GM19043 (cell line): ENCODE measurements around the gene IGF1R.

Source experiments
- ATAC-seq: cut with Tn5 transposase; IDR thresholded peaks from one replicate; pipeline ENCODE4 v1.9.1; 2021; ENCODE audit warnings: low read depth; ENCODE audit not compliant: unreplicated experiment

Gene IGF1R

DNA sequence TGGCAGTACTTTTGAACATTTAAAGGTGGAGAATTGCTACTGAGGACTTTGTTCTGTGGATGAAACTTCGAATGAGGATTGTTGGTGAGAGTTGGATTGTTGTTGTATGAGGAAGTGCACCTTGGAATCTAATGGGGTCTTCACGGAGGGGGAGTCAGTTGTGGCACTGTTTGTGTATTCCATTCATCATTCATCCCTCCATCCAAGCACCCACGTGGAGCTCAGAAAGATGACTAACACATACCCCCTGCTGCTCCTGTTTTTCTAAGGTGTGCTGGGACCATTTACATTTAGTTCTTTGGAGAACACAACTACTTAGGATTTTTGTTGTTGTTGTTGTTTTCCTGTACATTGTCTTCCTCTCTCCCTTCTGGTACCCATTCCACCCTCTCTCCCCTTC lies 122.6 kb downstream of the IGF1R start:
- ATAC-seq = no peak

GRCh38 chr15:98771541-98771940 lies 123.2 kb downstream of the IGF1R start:
- ATAC-seq = no peak

DNA sequence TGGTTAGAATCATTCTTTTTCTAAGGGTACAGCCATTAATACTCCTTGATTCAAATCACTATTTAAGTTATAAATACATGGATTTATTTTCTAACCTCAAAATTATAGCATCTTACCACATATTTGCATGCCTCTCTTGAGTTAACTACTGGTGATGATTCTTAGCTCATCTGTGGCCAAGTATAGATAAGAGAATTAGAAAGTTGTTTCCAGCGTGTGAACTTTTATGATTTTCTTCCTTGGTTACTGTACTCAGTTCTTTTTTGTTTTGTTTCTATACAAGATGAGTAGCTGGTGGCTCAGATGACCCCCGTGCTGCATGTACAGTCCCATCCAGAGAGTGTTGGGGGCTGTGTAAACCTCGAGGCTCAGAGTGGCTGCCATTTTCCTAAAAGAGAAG lies 124.6 kb downstream of the IGF1R start:
- no peak for ATAC-seq

DNA sequence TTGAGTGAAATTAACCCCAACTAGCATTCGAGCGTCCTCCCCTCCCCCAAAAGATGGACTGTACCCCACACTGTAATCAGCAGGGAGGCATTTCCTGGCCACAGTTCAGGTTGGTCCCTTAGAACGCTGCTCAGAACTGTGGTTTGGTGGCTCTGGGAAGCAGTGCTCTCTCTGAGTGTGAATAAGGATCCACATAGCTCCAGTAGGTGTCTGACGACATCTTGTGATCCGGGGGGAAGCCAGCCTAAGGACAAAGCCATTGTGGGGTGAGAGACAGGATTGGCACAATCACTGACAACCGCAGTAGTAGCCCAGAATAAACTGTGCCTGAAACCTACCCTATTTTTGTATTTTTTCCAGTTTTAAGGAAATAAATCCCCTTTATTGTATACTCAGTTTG lies 125.3 kb downstream of the IGF1R start:
- ATAC-seq = no peak

DNA sequence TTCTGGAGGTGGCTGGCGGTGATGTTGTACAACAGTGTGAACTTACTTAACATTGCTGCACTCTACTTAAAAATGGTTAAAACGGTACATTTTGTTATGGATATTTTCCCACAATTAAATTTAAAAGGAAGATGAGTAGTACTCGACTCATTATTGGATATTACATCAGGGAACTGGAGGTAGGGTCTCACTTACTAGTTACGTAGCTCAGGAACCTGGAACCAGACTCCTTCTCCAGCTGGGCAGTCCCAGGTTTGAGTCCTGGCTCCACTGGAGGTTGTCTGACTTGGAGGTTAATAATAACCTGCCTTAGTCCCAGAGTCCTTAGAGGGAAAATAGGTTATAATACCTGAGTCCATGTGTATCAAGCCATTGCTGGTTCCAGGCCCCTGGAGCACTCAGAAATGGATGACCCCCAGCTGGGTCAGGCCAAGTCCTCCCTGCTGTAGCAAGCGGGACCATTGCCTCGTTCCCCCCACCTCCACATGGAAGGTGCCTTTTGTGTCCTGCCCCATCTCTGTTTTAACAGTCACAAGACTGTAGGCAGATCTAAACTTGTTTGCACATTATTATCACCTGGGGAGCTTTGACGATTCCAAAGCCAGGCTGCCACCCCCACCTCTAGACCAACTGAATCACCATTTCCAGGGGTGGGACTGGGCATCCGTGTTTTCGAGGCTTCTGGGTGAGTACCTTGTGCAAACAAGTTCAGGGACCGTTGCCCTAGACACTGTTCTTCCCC lies 126.6 kb downstream of the IGF1R start:
- ATAC-seq = no peak

GRCh38 chr15:98775498-98776230 lies 127.3 kb downstream of the IGF1R start:
- no peak for ATAC-seq

DNA sequence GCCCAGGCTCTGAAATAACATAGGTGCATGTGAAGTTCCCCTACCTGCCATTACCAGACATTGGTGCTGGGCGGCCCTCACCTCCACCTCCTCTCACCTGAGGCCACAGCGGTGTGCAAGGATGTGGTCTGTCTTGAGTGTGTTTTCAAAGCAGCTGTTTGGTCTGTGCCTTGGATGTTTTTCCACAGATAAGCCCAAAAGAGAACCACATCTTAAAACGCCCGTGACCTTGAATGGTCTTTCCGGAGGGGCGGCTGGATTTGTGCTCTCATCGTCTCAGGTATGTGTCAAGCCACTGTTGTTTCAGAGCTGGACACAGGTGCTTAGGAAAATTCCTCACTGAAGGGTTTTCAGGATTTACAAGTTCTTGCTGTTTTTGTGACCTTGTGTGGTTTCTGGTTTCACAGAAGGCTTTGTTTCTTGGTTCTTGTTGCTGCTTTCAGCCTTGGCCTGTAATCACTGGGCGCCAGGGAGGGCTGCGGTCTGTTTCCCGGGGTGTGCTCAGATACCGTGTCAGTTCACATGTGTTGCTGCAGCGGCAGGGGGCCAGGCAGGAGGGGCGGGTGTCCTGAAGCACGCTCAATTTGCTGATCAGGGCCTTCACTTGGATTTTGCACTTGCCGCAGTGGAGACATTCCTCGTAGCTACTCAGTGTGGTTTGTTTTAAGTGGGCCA lies 128.4 kb downstream of the IGF1R start:
- peak; percentile 71 for ATAC-seq

GRCh38 chr15:98777426-98777825 lies 129.1 kb downstream of the IGF1R start:
- no peak for ATAC-seq

DNA sequence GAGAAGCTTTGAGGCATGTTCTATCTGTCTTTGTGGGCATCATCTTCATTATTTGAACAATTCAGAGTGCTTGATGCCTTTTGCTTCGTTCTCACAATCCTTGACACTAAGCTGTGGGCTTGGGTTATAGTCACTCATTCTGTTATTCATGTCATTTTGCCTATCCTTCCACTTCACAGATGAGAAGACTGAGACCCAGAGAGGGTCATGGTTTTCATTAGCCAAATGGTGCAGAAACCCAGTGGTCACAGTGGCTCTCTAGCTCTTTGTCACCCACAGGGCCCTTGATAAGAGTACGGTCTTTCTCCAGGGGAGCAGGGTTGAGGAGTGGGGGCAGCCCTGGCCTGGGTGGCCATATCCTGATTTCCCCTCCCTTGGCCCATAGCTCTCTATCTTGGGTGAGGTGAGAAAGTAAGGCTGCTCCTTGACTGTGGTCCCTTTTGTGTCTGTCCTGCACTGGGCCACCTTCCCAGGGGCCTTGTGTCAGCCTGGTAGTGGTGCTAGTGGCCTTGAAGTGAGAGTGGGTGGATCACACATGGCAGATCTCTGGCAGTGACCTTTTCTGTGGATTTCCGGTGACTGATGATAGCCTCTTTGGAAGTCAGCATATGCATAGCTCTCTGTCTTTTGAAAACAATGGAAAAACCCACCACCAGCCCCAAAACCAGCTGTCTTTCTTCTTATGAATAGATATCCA lies 130.1 kb downstream of the IGF1R start:
- ATAC-seq = no peak

DNA sequence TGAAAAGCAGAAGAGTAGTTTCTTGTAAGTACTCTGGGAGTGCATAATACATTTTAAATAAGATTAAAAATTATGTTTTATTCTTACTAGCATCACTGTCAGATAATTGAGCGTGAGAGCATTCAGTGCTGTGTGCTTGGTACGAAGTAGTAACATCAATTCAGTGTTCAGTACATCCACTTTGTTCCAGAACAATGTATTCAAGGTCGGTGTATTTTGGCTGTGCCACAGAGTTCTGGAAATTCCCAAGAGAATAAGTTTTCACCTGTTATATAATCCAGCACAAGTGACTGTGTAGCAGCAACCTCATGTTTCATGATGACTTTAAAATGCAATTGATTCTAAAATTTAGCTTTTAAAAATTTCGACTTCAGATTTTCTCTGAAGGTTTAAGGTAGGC lies 130.6 kb downstream of the IGF1R start:
- no peak for ATAC-seq

GRCh38 chr15:98779463-98780071 lies 131.2 kb downstream of the IGF1R start:
- peak; percentile 57 for ATAC-seq

GRCh38 chr15:98781838-98782237 lies 133.5 kb downstream of the IGF1R start:
- no peak for ATAC-seq

DNA sequence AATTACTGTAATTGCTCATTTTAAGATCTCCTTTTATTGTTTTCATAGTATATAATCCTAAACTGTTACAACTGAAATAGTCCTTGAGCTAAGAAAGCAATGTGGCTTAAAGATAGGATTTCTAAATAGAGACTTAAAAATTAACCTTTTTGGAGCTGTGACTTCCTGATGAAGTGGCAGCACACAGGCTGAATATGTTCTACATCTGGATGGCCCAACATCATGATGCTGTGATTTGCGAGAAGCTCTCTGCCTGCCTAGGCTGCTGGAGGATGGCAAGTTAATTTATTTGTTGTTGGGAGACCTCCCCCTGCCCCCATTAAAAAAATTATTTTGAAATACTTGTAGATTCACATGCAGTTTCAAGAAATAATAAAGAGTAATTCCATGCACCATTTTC lies 134.5 kb downstream of the IGF1R start:
- no peak for ATAC-seq

- no peak for ATAC-seq
These were observed 137.1 kb downstream of the IGF1R start for GRCh38 chr15:98785431-98785806.

DNA sequence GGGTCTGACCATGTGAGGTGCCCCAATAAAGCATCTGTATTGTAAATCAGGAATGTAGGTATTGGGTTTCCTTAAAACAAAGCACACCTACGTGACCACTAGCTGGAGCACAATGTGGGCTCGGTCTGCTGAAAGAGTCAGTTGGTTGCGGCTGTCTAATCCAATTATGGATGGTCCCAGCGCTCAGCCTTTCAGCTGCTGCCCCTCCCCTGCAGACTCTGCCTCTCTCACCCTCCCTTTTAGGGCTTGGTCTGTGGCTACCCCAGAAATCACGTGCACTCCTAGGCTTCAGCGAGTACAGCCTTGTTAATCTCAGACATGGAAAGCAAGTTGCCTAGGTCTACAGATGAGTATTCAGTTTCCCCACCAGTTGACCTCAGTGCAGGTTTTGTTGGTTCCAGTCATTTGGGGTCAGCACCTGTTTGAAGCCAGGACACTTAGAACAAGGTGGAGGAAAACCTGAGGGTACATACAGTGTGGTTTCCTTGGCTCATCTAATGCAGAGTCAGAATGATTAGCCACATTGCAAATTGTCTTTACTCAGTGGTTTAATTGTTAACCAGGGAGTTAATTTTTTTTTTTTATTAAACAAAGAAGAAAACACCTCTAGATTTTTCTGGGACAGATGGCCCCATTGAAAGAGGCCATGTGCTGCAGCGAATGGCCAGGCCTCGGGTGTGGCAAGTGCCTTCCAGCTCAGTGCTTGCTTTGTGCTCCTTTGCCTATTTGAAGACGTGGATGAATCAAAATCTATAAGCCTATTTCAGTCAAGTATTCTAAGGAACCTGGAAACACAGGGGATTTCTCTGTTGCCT lies 137.7 kb downstream of the IGF1R start:
- peak; percentile 70 for ATAC-seq

DNA sequence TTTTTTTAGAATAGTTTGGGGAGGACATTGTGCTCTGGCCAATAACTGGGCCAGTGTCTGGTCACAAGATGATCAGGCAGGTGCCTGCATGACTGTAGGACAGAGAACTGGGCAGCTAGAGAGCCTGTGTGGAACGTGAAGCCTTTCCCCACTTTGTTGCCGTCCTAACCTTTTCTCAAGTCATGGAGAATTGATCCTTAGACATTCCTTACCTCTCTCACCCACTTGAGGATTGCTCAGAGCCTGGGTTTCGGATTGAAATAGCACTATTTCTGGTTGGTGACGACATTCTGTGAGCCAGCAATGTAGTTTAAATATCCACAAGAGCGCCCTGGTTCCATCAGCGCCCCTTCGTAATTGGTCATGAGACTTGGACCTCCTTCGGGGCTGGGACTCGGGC lies 138.4 kb downstream of the IGF1R start:
- ATAC-seq = no peak

GRCh38 chr15:98787194-98787593 lies 138.9 kb downstream of the IGF1R start:
- no peak for ATAC-seq

DNA sequence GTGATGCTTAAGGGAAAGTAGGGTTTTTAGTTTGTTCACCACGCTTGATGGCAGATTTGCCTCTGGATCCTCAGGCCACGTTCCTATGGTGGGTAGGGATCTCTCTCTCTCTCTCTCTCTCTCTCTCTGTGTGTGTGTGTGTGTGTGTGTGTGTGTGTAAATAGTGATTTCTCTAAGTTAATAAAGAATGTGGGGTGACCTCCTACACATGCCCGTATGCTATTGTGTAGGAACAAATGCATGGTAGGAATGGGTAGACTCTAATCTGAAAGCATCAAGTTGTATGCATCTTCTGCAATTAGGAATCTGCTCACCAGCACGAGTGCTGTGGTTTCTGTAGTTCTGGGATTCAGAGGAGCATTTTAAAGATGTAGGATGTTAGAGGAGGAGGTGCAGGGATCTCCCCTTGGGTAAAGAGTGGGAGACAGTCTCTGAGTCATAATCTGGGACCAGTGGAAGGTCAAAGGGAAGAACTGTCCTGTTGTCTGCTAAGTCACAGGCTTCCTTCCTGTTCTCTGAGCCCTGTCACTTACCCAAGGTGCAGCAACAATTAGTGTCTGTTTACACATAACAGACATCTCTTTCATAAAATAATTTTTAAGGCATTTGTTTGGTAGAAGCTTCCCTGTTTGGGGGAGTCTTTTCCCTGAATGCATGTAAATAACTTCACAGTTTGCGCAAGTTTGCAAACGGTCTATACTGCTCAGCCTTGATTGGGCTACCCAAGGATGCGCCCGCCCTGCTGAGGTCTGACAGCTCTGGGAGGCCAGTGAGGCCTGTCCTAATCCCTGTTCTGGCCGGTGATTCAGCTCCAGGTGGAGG lies 139.8 kb downstream of the IGF1R start:
- ATAC-seq = no peak

GRCh38 chr15:98789020-98789419 lies 140.7 kb downstream of the IGF1R start:
- no peak for ATAC-seq
